Astrocyte (in vitro differentiated cells and primary cell): ENCODE measurements around the gene TMEM40.

Source experiments
- EZH2 ChIP-seq: IDR thresholded peaks from 2 replicates; pipeline ENCODE4 v1.6.1; 2012; ENCODE audit warnings: mild to moderate bottlenecking, low read length, inconsistent platforms; ENCODE audit not compliant: insufficient read depth
- TF ChIP-seq, protein P1 (sequence below): IDR thresholded peaks from 2 replicates; pipeline ENCODE4 v1.5.1; 2011; ENCODE audit warnings: low read depth, mild to moderate bottlenecking, inconsistent platforms, low read length, moderate library complexity; ENCODE audit not compliant: insufficient read depth

DNA sequence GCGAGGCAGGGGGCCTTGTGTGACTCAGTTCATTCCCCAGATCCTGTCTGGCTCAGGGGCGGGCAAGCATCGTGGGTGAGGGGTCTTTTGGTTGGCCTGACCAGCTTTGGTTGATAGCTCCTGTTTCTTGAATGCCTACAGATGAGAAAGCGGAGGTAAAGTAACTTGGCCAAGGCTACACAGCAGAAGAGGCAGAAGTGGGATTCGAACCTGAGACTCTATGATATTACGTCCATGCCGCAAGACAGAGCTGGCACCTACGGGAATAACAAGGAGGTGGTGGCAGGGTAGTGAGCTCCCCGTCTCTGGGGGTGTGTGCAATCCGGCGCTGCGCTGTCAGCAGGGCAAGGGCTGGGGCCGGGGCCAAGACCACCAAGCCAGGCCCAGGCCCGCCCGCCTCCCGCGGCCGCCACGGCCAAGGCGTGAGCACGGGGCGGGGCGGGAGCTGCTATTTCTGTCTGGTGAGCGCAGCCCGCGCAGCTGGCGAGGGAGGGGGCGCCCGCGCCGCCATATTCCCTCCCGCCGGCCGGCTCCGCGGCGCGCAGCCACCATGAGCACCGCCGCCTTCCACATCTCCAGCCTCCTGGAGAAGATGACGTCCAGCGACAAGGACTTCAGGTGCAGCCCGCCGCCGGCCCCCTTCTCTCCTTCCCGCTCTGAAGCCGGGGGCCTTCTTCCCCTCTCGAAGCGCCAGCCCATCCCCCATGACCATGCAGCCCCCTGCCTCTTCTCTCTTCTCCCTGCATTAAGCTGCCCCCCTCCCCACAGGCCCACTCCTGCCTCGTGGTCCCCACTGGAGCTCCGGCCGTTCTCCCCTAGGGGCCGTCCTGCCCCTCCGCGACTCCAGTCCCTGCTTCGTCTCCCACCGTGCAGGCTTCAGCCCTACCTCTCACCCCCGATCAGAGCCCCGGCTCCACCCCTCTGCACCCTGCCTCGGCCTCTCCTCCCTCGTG lies 37.4 kb upstream of the TMEM40 start, which contains the start of gene CAND2:
- TF ChIP-seq, protein P1, sequence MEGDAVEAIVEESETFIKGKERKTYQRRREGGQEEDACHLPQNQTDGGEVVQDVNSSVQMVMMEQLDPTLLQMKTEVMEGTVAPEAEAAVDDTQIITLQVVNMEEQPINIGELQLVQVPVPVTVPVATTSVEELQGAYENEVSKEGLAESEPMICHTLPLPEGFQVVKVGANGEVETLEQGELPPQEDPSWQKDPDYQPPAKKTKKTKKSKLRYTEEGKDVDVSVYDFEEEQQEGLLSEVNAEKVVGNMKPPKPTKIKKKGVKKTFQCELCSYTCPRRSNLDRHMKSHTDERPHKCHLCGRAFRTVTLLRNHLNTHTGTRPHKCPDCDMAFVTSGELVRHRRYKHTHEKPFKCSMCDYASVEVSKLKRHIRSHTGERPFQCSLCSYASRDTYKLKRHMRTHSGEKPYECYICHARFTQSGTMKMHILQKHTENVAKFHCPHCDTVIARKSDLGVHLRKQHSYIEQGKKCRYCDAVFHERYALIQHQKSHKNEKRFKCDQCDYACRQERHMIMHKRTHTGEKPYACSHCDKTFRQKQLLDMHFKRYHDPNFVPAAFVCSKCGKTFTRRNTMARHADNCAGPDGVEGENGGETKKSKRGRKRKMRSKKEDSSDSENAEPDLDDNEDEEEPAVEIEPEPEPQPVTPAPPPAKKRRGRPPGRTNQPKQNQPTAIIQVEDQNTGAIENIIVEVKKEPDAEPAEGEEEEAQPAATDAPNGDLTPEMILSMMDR: no peak
- no peak for TF ChIP-seq EZH2
